ENCODE results near the gene STK11. TPM values are rescaled to one million over a fixed set of nuclear protein-coding genes. Genes with fewer than 3 reads are reported as not detected.

STK11 gene
- total RNA-seq, 1 donor from 2014 or later, result 104 TPM

DNA sequence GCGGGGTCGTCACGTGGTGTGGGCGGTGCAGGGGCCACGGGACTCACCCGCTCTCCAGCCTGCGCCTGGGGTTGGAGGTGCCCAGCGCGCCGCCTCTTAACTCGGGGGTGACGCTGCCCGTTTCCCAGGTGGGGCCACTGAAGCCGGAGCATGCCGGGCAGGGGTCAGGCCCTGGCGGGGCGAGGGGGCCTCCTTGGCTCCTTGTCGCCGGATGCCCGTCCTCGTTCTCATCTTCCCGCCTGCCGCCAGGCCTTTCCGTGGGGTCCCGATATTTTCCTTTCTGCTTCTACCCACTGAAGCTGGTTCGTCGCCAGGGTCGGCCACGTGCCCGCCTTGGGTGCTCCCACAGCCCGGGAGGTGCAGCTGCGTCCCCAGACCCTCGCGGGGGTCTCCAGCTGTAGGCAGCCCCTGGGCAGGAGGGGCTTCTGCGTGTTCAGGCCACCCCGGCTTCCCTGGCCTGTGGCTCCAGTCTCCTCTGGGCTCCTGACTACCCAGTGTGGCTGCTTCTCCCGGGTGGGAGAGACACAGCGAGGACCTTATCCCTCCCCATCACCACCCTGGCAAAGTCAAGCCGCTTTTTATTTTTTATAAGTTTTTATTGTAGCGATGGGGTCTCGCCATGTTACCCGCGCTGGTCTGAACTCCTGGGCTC, 70.5 kb downstream of the STK11 start:
- peak overlapping the region; percentile 79 to 86 for H3K4me3 ChIP-seq
- H3K4me1 ChIP-seq, result peaks cover 25 to 44% of the 10 kb centered on the region in 2 donors
- TF ChIP-seq, protein P1, sequence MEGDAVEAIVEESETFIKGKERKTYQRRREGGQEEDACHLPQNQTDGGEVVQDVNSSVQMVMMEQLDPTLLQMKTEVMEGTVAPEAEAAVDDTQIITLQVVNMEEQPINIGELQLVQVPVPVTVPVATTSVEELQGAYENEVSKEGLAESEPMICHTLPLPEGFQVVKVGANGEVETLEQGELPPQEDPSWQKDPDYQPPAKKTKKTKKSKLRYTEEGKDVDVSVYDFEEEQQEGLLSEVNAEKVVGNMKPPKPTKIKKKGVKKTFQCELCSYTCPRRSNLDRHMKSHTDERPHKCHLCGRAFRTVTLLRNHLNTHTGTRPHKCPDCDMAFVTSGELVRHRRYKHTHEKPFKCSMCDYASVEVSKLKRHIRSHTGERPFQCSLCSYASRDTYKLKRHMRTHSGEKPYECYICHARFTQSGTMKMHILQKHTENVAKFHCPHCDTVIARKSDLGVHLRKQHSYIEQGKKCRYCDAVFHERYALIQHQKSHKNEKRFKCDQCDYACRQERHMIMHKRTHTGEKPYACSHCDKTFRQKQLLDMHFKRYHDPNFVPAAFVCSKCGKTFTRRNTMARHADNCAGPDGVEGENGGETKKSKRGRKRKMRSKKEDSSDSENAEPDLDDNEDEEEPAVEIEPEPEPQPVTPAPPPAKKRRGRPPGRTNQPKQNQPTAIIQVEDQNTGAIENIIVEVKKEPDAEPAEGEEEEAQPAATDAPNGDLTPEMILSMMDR (IDR thresholded peaks at IDR 0.05), result no peak
- H3K27me3 ChIP-seq, result no peaks in the 10 kb centered on the region
- H3K9me3 ChIP-seq, result no peaks in the 10 kb centered on the region
- peak overlapping the region; percentile 94 to 99 for H3K27ac ChIP-seq
- no peak for DNase-seq (ENCODE audit: low spot score in 2 of 2)
- intact Hi-C loops (cut with DNase I), result loop anchor here (1.0 to 5.0 kb wide), 2 partner anchors 78 to 216 kb away; partner anchors contain the start of genes PCSK4 and REEP6
- peaks cover 44 to 56% of the 10 kb centered on the region in 2 donors for H3K36me3 ChIP-seq

DNA sequence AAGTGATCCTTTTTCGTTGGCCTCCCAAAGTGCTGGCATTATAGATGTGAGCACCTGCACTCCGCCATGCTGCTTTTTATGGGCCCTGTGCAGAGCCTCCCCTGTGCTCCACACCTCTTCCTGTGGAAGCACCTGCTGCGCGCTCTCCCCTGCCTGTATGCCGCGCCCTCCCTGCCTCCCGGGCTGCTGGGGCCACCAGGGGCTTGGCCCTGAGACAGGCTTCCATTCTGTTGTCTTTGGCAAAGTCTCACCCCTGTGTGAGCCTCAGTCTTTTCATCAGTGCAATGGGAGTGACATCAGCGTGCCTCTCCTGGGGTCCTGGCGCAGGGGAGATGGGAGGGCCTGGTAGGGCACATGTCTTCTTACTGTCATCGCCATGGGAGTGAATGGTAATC, 71.0 kb downstream of the STK11 start:
- no peak for DNase-seq (ENCODE audit: low spot score in 2 of 2)
- no peaks in the 10 kb centered on the region for H3K27me3 ChIP-seq
- peaks cover 20 to 39% of the 10 kb centered on the region in 2 donors for H3K4me1 ChIP-seq
- peak overlapping the region; percentile 94 to 99 for H3K27ac ChIP-seq
- peak overlapping the region; percentile 79 to 86 for H3K4me3 ChIP-seq
- no peaks in the 10 kb centered on the region for H3K9me3 ChIP-seq
- peaks cover 39 to 50% of the 10 kb centered on the region in 2 donors for H3K36me3 ChIP-seq
- intact Hi-C loops (cut with DNase I), result loop anchor here (1.0 to 5.0 kb wide), 2 partner anchors 78 to 216 kb away; partner anchors contain the start of genes PCSK4 and REEP6
- TF ChIP-seq, protein P1 (IDR thresholded peaks at IDR 0.05), result no peak

DNA sequence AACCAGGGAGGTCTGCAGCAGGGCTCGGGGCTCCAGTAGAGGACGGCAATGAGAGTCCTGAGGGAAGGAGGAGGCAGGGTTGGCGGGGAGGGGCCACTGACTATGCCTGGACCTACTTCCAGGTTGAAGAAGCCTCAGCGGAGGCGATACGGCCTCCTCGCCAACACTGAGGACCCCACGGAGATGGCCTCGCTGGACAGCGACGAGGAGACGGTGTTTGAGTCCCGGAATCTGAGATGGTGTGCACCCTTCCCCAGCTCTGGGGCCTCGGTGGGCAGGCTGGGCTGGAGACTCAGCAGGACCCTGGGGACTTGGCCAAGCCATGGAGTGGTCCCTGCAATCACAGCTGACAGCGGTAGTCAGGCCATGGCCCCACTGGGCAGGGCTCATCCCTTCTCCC, 71.5 kb downstream of the STK11 start:
- TF ChIP-seq, protein P1 (IDR thresholded peaks at IDR 0.05), result no peak
- H3K4me1 ChIP-seq, result peaks cover 16 to 35% of the 10 kb centered on the region in 2 donors
- H3K27ac ChIP-seq, result no peak overlapping the region
- H3K27me3 ChIP-seq, result no peaks in the 10 kb centered on the region
- H3K4me3 ChIP-seq, result no peak overlapping the region
- no peaks in the 10 kb centered on the region for H3K9me3 ChIP-seq
- no peak for DNase-seq (ENCODE audit: low spot score in 2 of 2)
- peaks cover 35 to 46% of the 10 kb centered on the region in 2 donors for H3K36me3 ChIP-seq
- intact Hi-C loops (cut with DNase I), result loop anchor here (5.0 kb wide), 1 partner anchor 215 kb away; the partner anchor contains the start of genes PCSK4 and REEP6

Other genes with a start within 250 kb of the STK11 start
- 65.7 TPM for gene WDR18, start 221.4 kb upstream of the STK11 start, total RNA-seq
- gene GRIN3B, start 205.4 kb upstream of the STK11 start, total RNA-seq, result not detected
- 452 TPM for gene TMEM259, start 184.7 kb upstream of the STK11 start, total RNA-seq
- gene RNU6-2, start 184.3 kb upstream of the STK11 start, total RNA-seq, result not detected
- 79.1 TPM for gene CNN2, start 179.2 kb upstream of the STK11 start, total RNA-seq
- gene ABCA7, start 165.7 kb upstream of the STK11 start, total RNA-seq, result 96.6 TPM
- 66.5 TPM for gene ARHGAP45, start 138.6 kb upstream of the STK11 start, total RNA-seq
- 72.1 TPM for gene POLR2E, start 110.4 kb upstream of the STK11 start, total RNA-seq
- gene GPX4, start 101.8 kb upstream of the STK11 start, total RNA-seq, result 348 TPM
- gene SBNO2, start 31.5 kb upstream of the STK11 start, total RNA-seq, result 120 TPM
- 1.9 TPM for gene CBARP, start 32.2 kb downstream of the STK11 start, total RNA-seq
- 232 TPM for gene ATP5F1D, start 36.0 kb downstream of the STK11 start, total RNA-seq
- 307 TPM for gene MIDN, start 42.8 kb downstream of the STK11 start, total RNA-seq
- 442 TPM for gene CIRBP, start 63.6 kb downstream of the STK11 start, total RNA-seq
- gene FAM174C, start 69.8 kb downstream of the STK11 start, total RNA-seq, result 156 TPM
- gene EFNA2, start 80.1 kb downstream of the STK11 start, total RNA-seq, result not detected
- 216 TPM for gene NDUFS7, start 178.1 kb downstream of the STK11 start, total RNA-seq
- gene GAMT, start 195.8 kb downstream of the STK11 start, total RNA-seq, result 56.4 TPM
- 15.8 TPM for gene DAZAP1, start 201.8 kb downstream of the STK11 start, total RNA-seq
- gene RPS15, start 232.6 kb downstream of the STK11 start, total RNA-seq, result 3,111 TPM
- gene APC2, start 244.3 kb downstream of the STK11 start, total RNA-seq, result not detected

Data from ascending aorta (tissue), 2 donors.